Caki2 (cell line): ENCODE results near the gene SLC44A2. TPM values are rescaled to one million over a fixed set of nuclear protein-coding genes. Genes with fewer than 3 reads are reported as not detected.

Experiments
- DNase-seq: peaks from one replicate; pipeline ENCODE4 v3.0.0-alpha.2; 2015; ENCODE audit warnings: low read depth
- in situ Hi-C: cut with HindIII; loops from 2 replicates; pipeline ENCODE4 v1.10.0; 2016; ENCODE audit warnings: low sequenced_read_pairs, low pct_unique_long_range_greater_than_20kb, mixed read lengths
- total RNA-seq: library from RNA; depleted of rRNA; stranded (reverse); fragments of >200 nt; shearing (Covaris generic); gene quantifications from 2 replicates; pipeline ENCODE4 v1.2.3, GENCODE V29; 2014; ENCODE audit warnings: low replicate concordance; rRNA removed

SLC44A2 gene
- total RNA-seq, 1 experiment from 2014 or later, result 7.1 TPM

- DNase-seq, result no peak
- in situ Hi-C loops, result no loop called here
Observed at GRCh38 chr19:10690341-10690781, 65.0 kb downstream of the SLC44A2 start.

GRCh38 chr19:10691178-10691881 is 66.0 kb downstream of the SLC44A2 start:
- in situ Hi-C loops, result no loop called here
- DNase-seq, result no peak

GRCh38 chr19:10691883-10692282 is 66.5 kb downstream of the SLC44A2 start:
- DNase-seq, result no peak
- in situ Hi-C loops, result no loop called here

GRCh38 chr19:10692673-10693264 is 67.4 kb downstream of the SLC44A2 start:
- in situ Hi-C loops, result no loop called here

More at GRCh38 chr19:10692673-10693264, 67.4 kb downstream of the SLC44A2 start:
- DNase-seq, result no peak

Other genes starting within 250 kb of the SLC44A2 start
- gene TYK2, start 245.0 kb upstream of the SLC44A2 start, total RNA-seq, result 34.3 and 47.6 TPM in 2 replicates
- gene CDC37, start 222.0 kb upstream of the SLC44A2 start, total RNA-seq, result 120 and 175 TPM in 2 replicates
- gene PDE4A, start 205.0 kb upstream of the SLC44A2 start, total RNA-seq, result 0.20 and 3.6 TPM in 2 replicates
- gene KEAP1, start 122.2 kb upstream of the SLC44A2 start, total RNA-seq, result 98.3 and 114 TPM in 2 replicates
- gene S1PR5, start 108.1 kb upstream of the SLC44A2 start, total RNA-seq, result 4.6 and 11.6 TPM in 2 replicates
- 17.8 and 38.4 TPM in 2 replicates for gene ATG4D, start 81.6 kb upstream of the SLC44A2 start, total RNA-seq
- 7.4 and 7.5 TPM in 2 replicates for gene KRI1, start 59.5 kb upstream of the SLC44A2 start, total RNA-seq
- gene CDKN2D, start 56.6 kb upstream of the SLC44A2 start, total RNA-seq, result 4.7 and 8.5 TPM in 2 replicates
- gene AP1M2, start 38.2 kb upstream of the SLC44A2 start, total RNA-seq, result 29.2 and 48.7 TPM in 2 replicates
- gene ILF3, start 28.8 kb downstream of the SLC44A2 start, total RNA-seq, result 168 and 223 TPM in 2 replicates
- 32.2 and 57.9 TPM in 2 replicates for gene QTRT1, start 75.9 kb downstream of the SLC44A2 start, total RNA-seq
- gene DNM2, start 92.5 kb downstream of the SLC44A2 start, total RNA-seq, result 331 and 362 TPM in 2 replicates
- gene TMED1, start 210.7 kb downstream of the SLC44A2 start, total RNA-seq, result 47.7 and 64.0 TPM in 2 replicates
- 1.1 and 3.3 TPM in 2 replicates for gene C19orf38, start 222.9 kb downstream of the SLC44A2 start, total RNA-seq
- 19.1 TPM in 2 replicates for gene CARM1, start 246.0 kb downstream of the SLC44A2 start, total RNA-seq